Mesenteric fat pad (tissue), 1 donor: ENCODE measurements around the gene ZBP1. TPM values are rescaled to one million over a fixed set of nuclear protein-coding genes. Genes with fewer than 3 reads are reported as not detected.

Experiments
- DNase-seq: peaks from one replicate; pipeline ENCODE4 v3.0.0-alpha.2; 2020; ENCODE audit warnings: low spot score
- total RNA-seq: library from RNA; stranded (reverse); fragmentation: NEBNext Ultra II Directional; extraction: Animal tissue kit (Norgen Biotek cat#: 25700); gene quantifications from one replicate; pipeline ENCODE4 v1.2.1, GENCODE V29; 2021
- donor health status: DM: yes; HTN: yes; CAD: no.

ZBP1 gene
- total RNA-seq, 1 donor from 2014 or later = 0.26 TPM

DNA sequence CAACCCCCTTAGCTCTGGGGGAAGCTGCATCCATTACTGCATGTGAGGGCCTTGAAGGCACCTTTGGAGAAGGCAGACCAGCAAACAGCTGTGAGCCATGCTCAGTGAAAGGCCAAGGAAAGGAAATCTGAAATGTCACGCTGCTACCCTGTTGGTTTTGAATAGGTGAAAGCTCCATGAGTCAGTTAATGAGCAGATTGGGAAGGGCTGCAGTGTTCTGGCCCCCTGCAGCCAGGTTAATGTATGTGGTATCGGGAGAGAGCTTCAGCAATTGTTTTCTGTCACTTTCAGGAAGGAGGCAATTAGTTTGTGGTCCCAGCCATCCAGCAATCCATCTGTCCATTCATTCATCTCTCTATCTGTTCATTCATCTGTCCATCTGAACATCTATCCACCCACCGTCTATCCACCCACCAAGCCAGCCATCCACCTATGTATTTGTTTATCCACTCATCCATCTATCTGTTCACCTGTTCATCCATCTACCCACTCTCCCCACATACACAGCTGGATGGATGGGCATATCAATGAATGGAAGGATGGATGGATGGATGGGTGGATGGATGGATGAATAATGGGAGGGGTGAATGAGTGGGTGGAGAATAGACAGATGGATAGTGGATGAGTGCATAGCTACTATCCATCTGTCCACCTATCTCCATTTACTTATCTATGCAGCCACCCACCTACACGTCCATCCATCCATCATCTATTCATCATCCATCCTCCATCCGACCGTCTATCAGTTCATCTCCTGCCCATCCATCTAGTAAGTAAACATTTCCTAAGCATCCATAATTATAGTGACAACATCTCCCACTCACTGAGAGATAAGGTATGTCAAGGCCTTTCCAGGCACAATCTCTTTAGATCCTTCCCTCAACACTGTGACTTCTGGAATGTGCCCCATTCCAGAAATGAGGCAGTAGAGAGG, 43.3 kb downstream of the ZBP1 start:
- DNase-seq = no peak

DNA sequence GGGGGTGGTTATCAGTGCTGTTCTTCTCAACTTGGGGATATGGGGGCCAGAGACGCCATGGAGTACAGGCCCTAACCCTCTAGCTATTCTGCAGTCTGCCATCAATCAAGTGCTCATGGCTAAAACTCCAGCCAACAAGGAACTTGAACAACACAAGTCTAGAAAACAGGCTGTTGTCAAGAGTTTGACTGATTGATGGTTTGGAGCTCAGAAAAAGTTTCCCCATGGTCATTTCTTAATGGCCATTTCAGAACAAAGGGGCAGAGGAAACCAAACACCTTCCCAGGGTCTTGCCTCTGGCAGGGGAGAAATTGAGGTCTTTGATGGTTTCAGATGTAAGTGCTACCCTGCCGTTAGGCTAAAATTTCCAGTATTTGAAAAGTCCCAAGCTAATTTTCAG, 44.2 kb downstream of the ZBP1 start:
- no peak for DNase-seq

DNA sequence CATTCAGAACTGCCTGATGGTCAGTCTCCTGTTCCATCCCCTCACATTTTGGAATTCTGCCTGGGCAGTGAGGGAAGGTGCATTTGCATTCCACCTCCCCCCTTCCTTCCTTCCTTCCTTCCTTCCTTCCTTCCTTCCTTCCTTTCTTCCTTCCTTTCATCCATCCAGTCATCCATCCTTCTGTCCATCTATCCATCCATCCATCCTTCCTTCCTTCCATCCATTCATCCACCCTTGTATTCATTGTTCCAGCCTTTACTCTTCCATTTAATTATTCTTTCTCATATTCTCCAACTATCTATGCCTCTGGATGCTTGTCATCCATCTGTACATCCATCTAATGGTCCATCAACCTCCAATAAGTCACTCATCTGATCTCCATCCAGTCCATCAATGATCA, 45.3 kb downstream of the ZBP1 start:
- DNase-seq = no peak

DNA sequence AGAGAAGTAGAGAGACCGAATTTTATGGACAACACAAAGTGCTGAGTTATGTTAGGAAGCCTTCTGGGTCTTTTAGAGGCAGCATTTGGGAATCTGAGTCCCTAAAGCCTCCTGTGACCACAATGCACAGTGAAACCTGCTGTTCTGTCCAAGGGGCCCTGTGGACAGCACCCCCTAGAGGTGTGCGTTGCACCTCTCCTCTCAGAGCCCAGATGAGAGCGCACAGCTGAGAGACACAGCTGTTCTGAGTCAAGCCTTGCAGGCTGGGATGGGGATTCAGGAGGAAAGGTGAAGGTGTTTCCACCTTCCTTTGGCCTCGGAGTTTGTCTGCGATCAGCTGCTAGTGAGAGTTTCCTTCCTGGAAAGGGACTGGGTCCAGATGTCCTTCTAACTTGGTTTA, 46.3 kb downstream of the ZBP1 start:
- DNase-seq = no peak

DNA sequence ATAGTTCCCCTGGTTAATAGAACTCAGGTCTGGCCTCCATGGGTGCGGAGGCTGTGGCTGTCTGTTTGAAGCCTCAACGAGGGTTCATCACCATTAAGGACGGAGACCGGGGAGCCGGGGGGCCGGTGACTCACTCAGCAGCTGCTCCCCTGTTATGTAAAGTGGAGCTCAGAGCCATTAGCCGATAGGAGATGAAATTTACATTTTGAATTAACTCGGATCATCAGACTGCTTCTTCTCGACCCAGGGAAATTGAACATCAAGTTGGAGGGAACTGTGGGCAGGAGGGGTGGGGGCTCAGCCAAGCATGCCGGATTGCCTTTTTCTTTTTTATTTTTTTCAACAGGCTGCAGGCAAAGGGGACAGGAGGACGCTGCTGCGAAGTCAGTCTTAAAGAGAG, 47.0 kb downstream of the ZBP1 start:
- no peak for DNase-seq

DNA sequence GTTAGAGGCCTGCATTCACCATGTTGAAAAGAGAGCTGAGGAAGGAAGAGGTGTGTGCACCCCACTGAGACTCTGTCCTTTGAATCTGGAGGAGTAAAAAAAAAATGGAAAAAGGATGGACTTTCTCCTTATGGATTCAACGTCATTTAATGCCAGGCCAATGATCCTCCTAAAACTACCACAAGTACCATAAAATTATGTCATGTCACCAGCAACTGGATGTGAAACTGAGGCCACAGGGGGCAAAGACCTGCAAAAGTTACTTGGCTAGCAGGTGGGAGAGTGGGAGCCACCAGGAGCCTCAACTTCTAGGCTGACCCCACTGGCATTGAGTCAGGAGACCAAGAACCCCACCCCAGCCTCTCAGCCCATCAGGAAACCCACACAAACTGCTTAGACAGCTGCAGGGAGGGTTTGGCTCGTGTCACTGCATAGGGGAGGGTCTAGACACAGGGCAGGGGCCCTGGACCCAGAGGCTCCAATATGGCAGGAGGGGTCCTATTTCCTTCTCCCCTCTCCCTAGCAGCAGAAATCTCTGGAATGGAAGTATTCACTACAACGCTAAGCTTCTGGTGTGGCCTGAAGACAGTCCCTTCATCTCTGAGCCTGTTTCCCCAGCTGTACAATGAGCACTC, 48.3 kb downstream of the ZBP1 start:
- DNase-seq = no peak

DNA sequence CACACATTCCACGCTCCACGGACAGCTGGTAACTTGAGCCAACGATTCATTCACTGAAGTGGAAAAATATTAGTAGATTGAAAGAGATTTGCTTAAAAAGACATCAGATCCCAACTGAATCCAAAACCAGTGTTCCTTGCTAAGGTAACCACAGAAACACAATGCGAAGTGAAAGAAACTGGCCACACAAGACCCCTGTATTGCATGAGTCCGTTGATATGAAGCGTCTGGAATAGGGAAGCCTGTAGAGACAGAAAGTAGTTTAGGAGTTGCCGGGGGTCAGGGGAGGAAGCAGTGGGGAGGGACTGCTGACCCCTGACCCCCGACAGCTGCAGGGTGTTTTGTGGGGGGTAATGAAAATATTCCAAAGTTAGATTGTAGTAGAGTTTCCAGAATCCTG, 49.3 kb downstream of the ZBP1 start:
- no peak for DNase-seq

DNA sequence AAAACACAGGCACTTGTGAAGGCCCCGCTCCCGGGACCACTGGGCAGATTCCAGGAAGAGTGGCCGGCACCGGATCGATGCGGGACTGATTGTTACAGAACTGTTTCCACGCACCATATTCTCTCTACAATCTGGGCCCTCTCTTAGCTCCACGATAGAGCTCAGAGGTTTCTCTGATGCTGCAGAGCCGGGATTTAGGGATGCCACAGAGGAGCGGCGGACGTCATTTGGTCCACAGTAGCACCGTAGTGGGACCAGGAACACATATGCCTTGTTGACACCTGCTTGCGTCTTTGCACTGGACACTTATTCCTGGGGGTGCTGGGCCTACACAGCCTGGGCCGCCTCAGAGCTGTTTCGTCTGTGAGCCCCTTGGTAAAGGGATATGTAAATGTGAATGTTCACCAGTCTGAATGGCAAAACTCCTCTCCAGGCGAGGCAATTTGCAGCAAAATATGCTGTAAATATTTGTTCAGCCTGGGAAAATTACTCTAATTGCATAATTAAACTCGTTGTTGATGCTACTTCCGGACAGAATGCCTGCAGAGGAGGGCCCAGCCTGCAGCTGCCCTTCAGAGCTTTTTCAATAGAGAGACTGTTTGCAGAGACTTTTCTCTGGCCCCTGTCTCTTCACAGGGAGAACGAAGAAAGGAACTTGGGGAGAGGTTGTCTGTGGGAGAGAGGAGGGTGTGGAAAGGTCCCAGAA, 49.9 kb downstream of the ZBP1 start:
- DNase-seq = no peak

DNA sequence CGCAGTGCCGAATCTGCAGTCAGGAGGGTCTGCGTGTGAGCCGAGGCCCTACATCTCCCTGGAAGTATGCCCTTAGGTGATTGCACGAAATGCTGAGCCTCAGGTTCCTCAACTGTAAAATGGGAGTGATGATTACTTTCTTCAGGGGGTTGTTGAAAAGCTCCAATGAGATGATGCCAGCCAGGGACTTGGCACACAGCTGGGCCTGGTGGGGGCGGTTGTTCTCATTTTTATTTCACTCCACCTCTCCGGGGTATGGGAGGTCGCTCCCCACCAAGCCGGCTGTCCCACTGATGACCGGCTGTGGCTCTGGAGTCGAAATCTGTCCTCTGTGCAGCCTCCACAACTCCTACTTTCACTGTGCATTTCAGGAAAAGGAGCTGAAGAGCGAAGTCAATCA, 51.3 kb downstream of the ZBP1 start:
- no peak for DNase-seq

DNA sequence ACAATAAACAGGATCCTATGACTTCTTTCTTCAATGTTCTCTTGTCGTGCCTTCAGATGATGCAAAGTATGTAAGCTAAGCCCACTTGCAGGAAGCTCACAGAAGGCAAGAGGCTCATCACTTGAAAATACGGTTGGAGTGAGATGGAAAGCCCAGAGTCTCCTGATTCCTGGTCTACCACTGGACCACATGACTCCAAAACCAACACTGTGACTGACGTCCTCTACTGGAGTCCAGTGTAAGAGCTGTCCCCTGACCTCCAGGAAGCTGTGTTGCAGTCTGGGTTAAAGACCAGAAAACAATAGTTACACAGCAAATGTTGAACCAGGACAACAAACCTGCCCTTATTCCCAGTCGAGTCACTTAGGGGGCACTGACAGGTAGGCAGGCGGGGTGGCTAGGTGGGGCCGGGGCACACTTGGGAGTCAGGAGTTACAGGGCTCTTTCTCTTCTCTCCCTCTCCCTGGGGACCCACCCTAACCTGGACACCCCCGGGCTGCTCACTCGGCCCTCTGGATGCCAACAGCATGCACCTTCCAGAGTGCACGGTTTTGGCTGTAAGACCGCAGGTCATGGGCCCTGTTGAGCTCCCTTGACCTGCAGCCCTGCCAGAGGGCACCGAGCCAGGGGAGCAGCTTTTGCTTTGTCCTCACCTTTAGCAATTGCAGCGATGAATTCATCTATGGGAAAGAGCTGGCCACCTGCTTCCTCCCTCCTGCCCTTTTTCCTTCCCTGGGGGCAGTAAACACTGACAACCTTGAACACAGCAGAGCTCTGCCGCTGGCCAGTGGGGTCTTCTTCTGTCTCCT, 51.9 kb downstream of the ZBP1 start:
- no peak for DNase-seq

DNA sequence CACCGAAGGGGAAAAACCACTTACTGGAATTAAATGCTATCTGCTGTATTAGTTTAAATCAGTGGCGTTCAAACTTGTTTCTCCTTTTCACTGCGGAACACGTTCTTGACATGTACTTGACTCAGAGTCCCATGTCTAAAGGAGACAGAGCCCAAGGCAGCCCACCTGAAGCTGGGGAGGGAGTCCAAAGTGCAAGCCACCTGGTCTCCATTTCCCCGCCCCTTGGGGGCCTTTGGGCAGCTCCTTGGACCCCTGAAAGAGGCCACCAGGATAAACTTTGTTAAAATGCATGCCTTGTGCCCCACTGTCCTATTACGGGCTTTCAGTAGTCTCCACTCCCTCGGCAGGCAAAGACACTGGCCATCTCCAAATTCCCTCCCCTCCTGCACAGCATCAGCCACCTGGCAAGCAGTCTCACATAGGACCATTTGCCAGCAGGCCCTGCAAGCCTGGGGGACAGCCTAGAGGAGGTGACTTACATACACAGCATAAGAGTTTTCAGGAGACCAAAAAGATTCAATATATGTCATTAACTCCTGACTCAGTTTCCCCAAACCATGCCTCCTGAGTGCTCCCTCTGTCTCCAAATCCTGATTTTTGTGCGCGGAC, 52.7 kb downstream of the ZBP1 start:
- no peak for DNase-seq

DNA sequence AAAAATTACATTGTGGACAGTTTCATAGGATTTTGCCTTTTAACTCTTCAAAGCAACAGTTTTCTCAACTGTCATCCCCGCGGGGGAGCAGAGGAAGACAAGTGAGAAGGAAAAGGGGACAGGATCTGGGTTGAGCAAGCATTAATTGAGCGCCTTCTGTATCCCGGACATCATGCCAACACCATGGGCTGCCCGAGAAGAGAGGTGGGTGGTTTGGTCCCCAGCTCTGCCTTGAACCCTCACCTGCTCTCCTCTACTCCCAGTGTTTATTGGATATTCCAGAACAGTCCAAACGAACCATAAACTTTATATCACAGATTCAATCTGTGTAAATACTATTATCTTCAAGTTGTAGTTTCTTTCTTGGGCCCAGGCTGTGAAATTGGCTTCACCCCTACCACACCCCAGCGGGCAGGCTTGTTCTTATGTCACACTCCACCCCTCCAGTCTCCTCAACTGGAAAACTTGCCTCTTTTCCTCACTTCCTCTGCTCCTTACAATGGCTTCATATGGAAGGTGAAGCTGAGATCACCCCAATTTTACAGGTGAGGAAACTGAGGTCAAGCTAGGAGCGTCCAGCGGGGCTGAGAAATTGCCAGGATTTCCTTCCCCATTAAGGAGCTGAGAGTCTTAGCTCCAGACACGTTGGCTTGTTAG, 53.3 kb downstream of the ZBP1 start:
- DNase-seq = no peak

DNA sequence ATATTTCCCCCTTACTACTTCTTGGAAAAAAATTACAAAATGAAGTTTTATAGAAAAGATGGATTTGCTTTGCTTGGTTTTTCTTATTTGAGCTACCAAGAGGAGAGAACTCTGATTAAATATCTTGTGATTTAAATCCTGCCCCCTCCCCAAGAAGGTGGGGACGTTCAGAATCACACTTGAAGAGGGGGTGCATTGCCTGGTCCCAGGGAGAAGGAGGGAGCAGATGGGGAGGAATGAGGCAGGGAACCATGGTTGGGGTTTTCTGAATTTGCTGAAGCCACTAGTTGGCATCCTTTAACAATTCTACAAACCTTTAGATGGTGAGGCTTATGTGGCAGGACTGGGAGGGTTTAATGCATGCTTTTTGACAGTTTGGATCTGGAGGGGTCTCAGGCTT, 53.8 kb downstream of the ZBP1 start:
- no peak for DNase-seq

DNA sequence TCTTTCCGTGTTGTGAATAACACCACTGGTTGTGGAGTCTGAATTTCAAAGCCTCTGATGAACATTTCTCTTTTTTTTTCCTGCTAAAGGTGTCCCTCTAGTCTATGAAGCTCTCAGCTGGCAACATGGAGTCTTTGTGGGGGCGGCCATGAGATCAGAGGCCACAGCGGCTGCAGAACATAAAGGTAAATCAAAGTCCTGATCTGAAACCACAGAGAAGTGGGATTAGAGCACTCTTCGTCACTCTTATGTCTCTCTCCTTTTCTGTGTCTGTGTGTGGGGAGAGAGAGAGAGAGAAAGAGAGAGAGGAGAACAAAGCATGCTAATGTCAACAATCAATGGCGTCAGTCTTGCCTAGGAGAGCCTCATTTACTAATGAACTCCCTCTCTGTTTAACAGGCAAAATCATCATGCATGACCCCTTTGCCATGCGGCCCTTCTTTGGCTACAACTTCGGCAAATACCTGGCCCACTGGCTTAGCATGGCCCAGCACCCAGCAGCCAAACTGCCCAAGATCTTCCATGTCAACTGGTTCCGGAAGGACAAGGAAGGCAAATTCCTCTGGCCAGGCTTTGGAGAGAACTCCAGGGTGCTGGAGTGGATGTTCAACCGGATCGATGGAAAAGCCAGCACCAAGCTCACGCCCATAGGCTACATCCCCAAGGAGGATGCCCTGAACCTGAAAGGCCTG, 55.1 kb downstream of the ZBP1 start:
- no peak for DNase-seq

DNA sequence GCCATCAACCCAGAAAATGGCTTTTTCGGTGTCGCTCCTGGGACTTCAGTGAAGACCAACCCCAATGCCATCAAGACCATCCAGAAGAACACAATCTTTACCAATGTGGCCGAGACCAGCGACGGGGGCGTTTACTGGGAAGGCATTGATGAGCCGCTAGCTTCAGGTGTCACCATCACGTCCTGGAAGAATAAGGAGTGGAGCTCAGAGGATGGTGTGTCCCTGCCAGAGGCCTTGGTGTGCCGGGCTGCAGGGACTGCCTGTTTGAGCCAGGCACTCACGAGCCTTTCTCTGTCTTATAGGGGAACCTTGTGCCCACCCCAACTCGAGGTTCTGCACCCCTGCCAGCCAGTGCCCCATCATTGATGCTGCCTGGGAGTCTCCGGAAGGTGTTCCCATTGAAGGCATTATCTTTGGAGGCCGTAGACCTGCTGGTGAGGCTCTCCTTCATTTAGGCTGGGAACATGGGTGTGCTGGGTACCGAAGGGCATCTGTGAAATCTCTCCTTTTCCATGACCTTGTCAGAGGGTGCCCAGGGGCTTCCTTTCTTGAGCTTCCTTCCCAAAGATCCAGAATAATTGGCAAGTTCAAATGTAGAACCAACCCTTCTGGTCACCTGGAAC, 55.9 kb downstream of the ZBP1 start:
- no peak for DNase-seq

DNA sequence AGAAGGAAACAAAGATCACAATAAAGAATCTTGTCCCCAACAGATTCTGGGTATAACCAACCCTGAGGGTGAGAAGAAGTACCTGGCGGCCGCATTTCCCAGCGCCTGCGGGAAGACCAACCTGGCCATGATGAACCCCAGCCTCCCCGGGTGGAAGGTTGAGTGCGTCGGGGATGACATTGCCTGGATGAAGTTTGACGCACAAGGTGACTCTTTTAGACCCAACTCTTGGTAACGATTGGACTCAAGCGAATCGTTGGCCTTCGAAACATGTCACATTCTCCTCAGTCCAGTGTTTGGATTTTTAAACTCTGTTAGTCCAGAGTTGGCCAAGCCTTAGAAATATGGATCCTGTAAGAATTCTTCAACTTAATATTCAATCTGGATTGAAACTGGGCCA, 56.7 kb downstream of the ZBP1 start:
- no peak for DNase-seq

DNA sequence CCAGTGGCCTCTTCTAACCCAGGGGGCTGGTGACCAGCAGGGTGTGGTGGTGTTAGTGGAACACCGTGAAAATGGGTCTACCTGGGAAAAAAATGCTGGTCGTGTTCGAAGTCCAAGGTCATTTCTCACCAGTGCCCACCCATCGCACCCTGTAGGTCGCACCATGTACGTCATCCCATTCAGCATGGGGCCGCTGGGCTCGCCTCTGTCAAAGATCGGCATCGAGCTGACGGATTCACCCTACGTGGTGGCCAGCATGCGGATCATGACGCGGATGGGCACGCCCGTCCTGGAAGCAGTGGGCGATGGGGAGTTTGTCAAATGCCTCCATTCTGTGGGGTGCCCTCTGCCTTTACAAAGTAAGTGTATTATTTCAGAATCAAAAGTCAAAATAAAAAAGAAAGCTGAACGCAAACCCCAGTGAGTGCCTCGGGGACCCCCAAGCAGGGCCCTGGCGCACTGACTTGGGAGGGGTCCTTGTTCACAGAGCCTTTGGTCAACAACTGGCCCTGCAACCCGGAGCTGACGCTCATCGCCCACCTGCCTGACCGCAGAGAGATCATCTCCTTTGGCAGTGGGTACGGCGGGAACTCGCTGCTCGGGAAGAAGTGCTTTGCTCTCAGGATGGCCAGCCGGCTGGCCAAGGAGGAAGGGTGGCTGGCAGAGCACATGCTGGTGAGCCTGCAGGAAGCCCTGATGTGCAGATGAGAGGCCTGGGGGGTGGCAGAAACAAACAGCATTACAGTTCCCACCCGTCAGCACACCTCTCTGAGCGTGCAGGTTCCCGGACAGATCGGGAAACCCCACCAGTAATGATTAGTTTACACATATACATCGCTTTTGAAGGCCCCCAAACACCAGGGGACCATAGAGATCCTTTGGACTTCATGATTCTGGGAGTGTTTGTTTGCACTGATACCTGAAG, 57.4 kb downstream of the ZBP1 start:
- DNase-seq = no peak
